Naive B cell (primary cell): Measurements from ENCODE around the gene CYP19A1. TPM values are rescaled to one million over a fixed set of nuclear protein-coding genes. Genes with fewer than 3 reads are reported as not detected.
A peak's percentile ranks its signal among the peaks of the same experiment; 100 is the strongest.

Experiments
- ATAC-seq, 2 donors: fragments of 150-1000 bp; cut with Tn5 transposase; 2 replicates each; pipeline ENCODE4 v1.10.0; 2021; ENCODE audit warnings: low read depth in 2 of 2, mild to moderate bottlenecking in 2 of 2, moderate library complexity in 2 of 2
- DNase-seq: peaks from one replicate; pipeline ENCODE4 v3.0.0; 2022
- H3K27ac Mint-ChIP-seq, 6 donors: one replicate each; pipeline ENCODE4 v1.8.0; 2020 to 2022; ENCODE audit warnings: mild to moderate bottlenecking in 6 of 6, mixed read lengths in 6 of 6, moderate library complexity in 5 of 6, inconsistent platforms in 2 of 6
- H3K27me3 Mint-ChIP-seq, 3 donors: one replicate each; pipeline ENCODE4 v1.8.0; 2021 to 2022; ENCODE audit warnings: mixed read lengths in 3 of 3, mild to moderate bottlenecking in 1 of 3
- H3K36me3 Mint-ChIP-seq, 2 donors: one replicate each; pipeline ENCODE4 v1.8.0; 2020 to 2022; ENCODE audit warnings: mixed read lengths in 2 of 2, inconsistent platforms in 1 of 2, mild to moderate bottlenecking in 1 of 2
- H3K4me1 Mint-ChIP-seq, 3 donors: one replicate each; pipeline ENCODE4 v1.8.0; 2020 to 2022; ENCODE audit warnings: mixed read lengths in 3 of 3, inconsistent platforms in 1 of 3, mild to moderate bottlenecking in 1 of 3, moderate library complexity in 1 of 3
- H3K4me3 Mint-ChIP-seq, 8 donors: one replicate each; pipeline ENCODE4 v1.8.0; 2020 to 2022; ENCODE audit warnings: mild to moderate bottlenecking in 8 of 8, mixed read lengths in 8 of 8, moderate library complexity in 8 of 8, inconsistent platforms in 2 of 8
- H3K9me3 Mint-ChIP-seq, 7 donors: one replicate each; pipeline ENCODE4 v1.8.0; 2020 to 2022; ENCODE audit warnings: mixed read lengths in 7 of 7, mild to moderate bottlenecking in 5 of 7, inconsistent platforms in 2 of 7, moderate library complexity in 1 of 7
- polyA plus RNA-seq, 6 donors: library from polyadenylated mRNA; unstranded; fragments of 300-500 nt; fragmentation: Illumina TruSeq; gene quantifications; one replicate each; pipeline ENCODE4 v1.2.3, GENCODE V29; 2021; ENCODE audit warnings: low read depth in 6 of 6

Gene CYP19A1
- polyA plus RNA-seq, 6 donors from 2014 or later, result not detected

GRCh38 chr15:51331141-51331540 is 7.3 kb downstream of the CYP19A1 start:
- DNase-seq, result no peak
- no peaks in the 10 kb centered on the region for H3K36me3 Mint-ChIP-seq
- peaks cover 7 to 23% (median 11%) of the 10 kb centered on the region in 3 donors for H3K4me1 Mint-ChIP-seq

DNA sequence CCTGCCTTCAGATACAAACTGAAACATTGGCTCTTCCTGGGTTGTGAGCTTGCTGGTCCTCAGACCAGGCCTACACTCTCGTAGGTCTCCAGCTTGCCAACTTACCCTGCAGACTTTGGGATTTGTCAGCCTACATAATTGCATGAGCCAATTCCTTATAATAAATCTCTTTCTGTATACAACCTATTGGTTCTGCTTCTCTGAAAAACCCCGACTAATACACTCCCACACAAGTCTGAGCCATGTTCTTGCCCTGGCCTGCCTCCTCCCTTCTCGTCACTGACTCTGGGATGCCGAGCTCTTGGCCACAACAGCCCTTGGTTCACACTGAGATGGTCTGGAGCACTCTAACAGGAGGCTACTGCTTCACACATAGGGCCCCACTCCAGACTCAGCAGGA is 9.5 kb downstream of the CYP19A1 start:
- H3K27ac Mint-ChIP-seq, result no peak overlapping the region
- no peaks in the 10 kb centered on the region for H3K36me3 Mint-ChIP-seq
- DNase-seq (no peak), ATAC-seq (no peak)
- peaks cover 0 to 5% (median 0%) of the 10 kb centered on the region in 3 donors for H3K27me3 Mint-ChIP-seq
- peaks cover 0 to 4% (median 0%) of the 10 kb centered on the region in 7 donors for H3K9me3 Mint-ChIP-seq
- peaks cover 0 to 2% (median 0%) of the 10 kb centered on the region in 3 donors for H3K4me1 Mint-ChIP-seq
- H3K4me3 Mint-ChIP-seq, result no peak overlapping the region

More at GRCh38 chr15:51331141-51331540, 7.3 kb downstream of the CYP19A1 start:
- no peak for ATAC-seq
- no peak overlapping the region for H3K4me3 Mint-ChIP-seq
- H3K27me3 Mint-ChIP-seq, result peaks cover 0 to 5% (median 0%) of the 10 kb centered on the region in 3 donors
- H3K27ac Mint-ChIP-seq, result no peak overlapping the region
- H3K9me3 Mint-ChIP-seq, result peaks cover 0 to 4% (median 0%) of the 10 kb centered on the region in 7 donors

- no peak for ATAC-seq
- Mint-ChIP-seq H3K36me3 (no peaks in the 10 kb centered on the region), H3K4me1 (no peaks in the 10 kb centered on the region), H3K9me3 (peaks cover 0 to 4% (median 0%) of the 10 kb centered on the region in 7 donors), H3K27ac (no peak overlapping the region), H3K4me3 (no peak overlapping the region), H3K27me3 (peaks cover 0 to 5% (median 0%) of the 10 kb centered on the region in 3 donors)
- no peak for DNase-seq
Measured at GRCh38 chr15:51327081-51327480, 11.3 kb downstream of the CYP19A1 start.

GRCh38 chr15:51325167-51325566 is 13.2 kb downstream of the CYP19A1 start:
- Mint-ChIP-seq H3K36me3 (no peaks in the 10 kb centered on the region), H3K4me3 (no peak overlapping the region), H3K27ac (no peak overlapping the region), H3K9me3 (peaks cover 0 to 4% (median 0%) of the 10 kb centered on the region in 7 donors), H3K27me3 (peaks cover 0 to 13% (median 12%) of the 10 kb centered on the region in 3 donors), H3K4me1 (no peaks in the 10 kb centered on the region)
- ATAC-seq, result no peak
- DNase-seq, result no peak

GRCh38 chr15:51323749-51324148 is 14.6 kb downstream of the CYP19A1 start:
- Mint-ChIP-seq H3K4me1 (no peaks in the 10 kb centered on the region), H3K9me3 (peaks cover 0 to 1% (median 0%) of the 10 kb centered on the region in 7 donors), H3K27ac (peak overlapping the region in 1 of 6 donors; percentile 50), H3K27me3 (peaks cover 4 to 18% (median 18%) of the 10 kb centered on the region in 3 donors), H3K36me3 (no peaks in the 10 kb centered on the region), H3K4me3 (no peak overlapping the region)
- no peak for DNase-seq
- ATAC-seq, result no peak

GRCh38 chr15:51322621-51323296 is 15.6 kb downstream of the CYP19A1 start:
- DNase-seq (no peak), ATAC-seq (no peak)
- peaks cover 0 to 1% (median 0%) of the 10 kb centered on the region in 7 donors for H3K9me3 Mint-ChIP-seq
- H3K4me3 Mint-ChIP-seq, result no peak overlapping the region
- no peak overlapping the region for H3K27ac Mint-ChIP-seq
- H3K4me1 Mint-ChIP-seq, result no peaks in the 10 kb centered on the region
- peaks cover 4 to 19% (median 18%) of the 10 kb centered on the region in 3 donors for H3K27me3 Mint-ChIP-seq
- no peaks in the 10 kb centered on the region for H3K36me3 Mint-ChIP-seq

- H3K36me3 Mint-ChIP-seq, result no peaks in the 10 kb centered on the region
- H3K27ac Mint-ChIP-seq, result peak overlapping the region in 1 of 6 donors; percentile 7
- peaks cover 0 to 1% (median 0%) of the 10 kb centered on the region in 7 donors for H3K9me3 Mint-ChIP-seq
- no peak overlapping the region for H3K4me3 Mint-ChIP-seq
- peaks cover 4 to 19% (median 13%) of the 10 kb centered on the region in 3 donors for H3K27me3 Mint-ChIP-seq
- ATAC-seq (no peak), DNase-seq (no peak)
- H3K4me1 Mint-ChIP-seq, result no peaks in the 10 kb centered on the region
Measured at GRCh38 chr15:51321316-51321715, 17.1 kb downstream of the CYP19A1 start.

GRCh38 chr15:51320843-51321242 is 17.6 kb downstream of the CYP19A1 start:
- H3K4me3 Mint-ChIP-seq, result no peak overlapping the region
- DNase-seq (no peak), ATAC-seq (no peak)
- H3K4me1 Mint-ChIP-seq, result no peaks in the 10 kb centered on the region
- no peaks in the 10 kb centered on the region for H3K36me3 Mint-ChIP-seq
- no peak overlapping the region for H3K27ac Mint-ChIP-seq
- peaks cover 0 to under 1% (median 0%) of the 10 kb centered on the region in 7 donors for H3K9me3 Mint-ChIP-seq
- peaks cover 4 to 19% (median 13%) of the 10 kb centered on the region in 3 donors for H3K27me3 Mint-ChIP-seq

- H3K27ac Mint-ChIP-seq, result no peak overlapping the region
- H3K36me3 Mint-ChIP-seq, result no peaks in the 10 kb centered on the region
- peaks cover 4 to 26% (median 13%) of the 10 kb centered on the region in 3 donors for H3K27me3 Mint-ChIP-seq
- ATAC-seq (no peak), DNase-seq (no peak)
- no peaks in the 10 kb centered on the region for H3K4me1 Mint-ChIP-seq
- no peak overlapping the region for H3K4me3 Mint-ChIP-seq
- no peaks in the 10 kb centered on the region for H3K9me3 Mint-ChIP-seq
Measured at GRCh38 chr15:51319539-51319938, 18.9 kb downstream of the CYP19A1 start.

- Mint-ChIP-seq H3K4me3 (no peak overlapping the region), H3K27ac (no peak overlapping the region), H3K27me3 (peaks cover 4 to 27% (median 13%) of the 10 kb centered on the region in 3 donors), H3K36me3 (no peaks in the 10 kb centered on the region), H3K9me3 (no peaks in the 10 kb centered on the region), H3K4me1 (no peaks in the 10 kb centered on the region)
- DNase-seq (no peak), ATAC-seq (no peak)
Measured at GRCh38 chr15:51318382-51319150, 19.8 kb downstream of the CYP19A1 start.

DNA sequence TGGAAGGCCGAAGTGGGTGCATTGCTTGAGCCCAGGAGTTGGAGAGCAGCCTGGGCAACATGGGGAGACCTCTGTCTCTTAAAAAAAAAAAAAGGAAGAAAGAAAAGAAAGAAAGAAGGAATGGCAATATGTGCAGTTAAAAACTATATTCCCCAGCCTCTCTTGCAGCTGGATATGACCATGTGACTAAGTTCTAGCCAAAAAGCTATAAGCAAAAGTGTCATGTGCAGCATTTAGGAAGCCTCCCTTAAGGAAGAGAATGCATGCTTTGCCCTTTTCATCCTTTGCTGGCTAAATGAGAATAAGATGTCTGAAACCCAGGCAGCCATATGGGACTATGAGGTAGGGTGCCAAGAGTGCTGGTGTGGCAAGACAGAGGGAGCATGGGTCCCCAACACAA is 21.8 kb downstream of the CYP19A1 start:
- DNase-seq, result no peak
- Mint-ChIP-seq H3K36me3 (no peaks in the 10 kb centered on the region), H3K27ac (no peak overlapping the region), H3K9me3 (no peaks in the 10 kb centered on the region), H3K27me3 (peaks cover 4 to 35% (median 23%) of the 10 kb centered on the region in 3 donors), H3K4me1 (no peaks in the 10 kb centered on the region), H3K4me3 (no peak overlapping the region)
- ATAC-seq, result no peak

- Mint-ChIP-seq H3K27me3 (peaks cover 4 to 26% (median 17%) of the 10 kb centered on the region in 3 donors), H3K27ac (no peak overlapping the region), H3K36me3 (no peaks in the 10 kb centered on the region), H3K9me3 (no peaks in the 10 kb centered on the region), H3K4me1 (no peaks in the 10 kb centered on the region), H3K4me3 (no peak overlapping the region)
- ATAC-seq (no peak), DNase-seq (no peak)
Measured at GRCh38 chr15:51315726-51316125, 22.7 kb downstream of the CYP19A1 start.

DNA sequence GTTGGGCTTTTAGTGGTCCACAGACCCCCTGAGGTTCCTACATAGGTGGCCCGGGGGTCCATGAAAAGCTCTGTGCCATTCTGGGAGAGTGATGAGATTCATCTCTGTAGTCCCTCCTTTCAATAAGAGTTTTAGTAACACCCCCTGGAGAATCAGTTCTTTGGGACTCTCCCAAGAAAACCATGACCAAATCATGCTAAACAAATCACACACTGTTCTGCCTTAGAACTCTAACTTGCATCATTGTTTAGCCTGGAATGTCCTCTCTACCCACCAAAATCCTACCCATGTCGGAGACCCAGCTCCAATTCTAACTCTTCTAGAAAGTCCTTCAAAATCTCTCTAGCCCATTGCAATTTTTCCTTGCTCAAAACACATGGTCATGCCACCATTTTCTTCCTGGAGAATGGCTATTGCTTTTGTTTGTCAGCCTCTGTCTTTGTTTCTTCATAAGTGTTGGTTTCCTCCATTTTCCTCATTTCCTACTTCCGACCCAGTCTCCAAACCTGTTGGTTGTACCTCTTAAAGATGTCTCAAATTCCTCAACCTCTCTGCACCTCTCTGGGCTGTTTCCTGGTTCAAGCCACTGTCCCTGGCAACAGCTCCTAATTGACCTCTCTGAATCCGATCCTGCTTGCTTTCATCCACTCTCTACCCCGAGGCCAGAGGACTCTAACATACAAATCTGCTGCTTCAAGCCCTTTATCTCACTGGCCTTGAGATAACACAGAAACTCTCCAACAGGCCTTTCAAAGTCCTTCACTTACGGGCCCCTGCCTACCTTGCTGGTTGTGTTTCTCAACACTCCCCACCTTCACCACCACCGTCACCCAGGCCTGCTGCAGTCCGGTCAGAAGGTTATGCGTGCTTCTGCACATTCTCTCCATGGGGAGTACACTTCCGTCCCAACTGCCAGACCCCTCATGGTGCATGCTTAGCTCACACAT is 23.7 kb downstream of the CYP19A1 start:
- no peaks in the 10 kb centered on the region for H3K4me1 Mint-ChIP-seq
- H3K9me3 Mint-ChIP-seq, result no peaks in the 10 kb centered on the region

More for the DNA sequence above, 23.7 kb downstream of the CYP19A1 start:
- H3K27me3 Mint-ChIP-seq, result peaks cover 4 to 24% (median 10%) of the 10 kb centered on the region in 3 donors
- ATAC-seq, result no peak
- no peak for DNase-seq
- peak overlapping the region in 2 of 6 donors; percentile 0 to 71 for H3K27ac Mint-ChIP-seq
- no peaks in the 10 kb centered on the region for H3K36me3 Mint-ChIP-seq
- H3K4me3 Mint-ChIP-seq, result no peak overlapping the region
